Loucy (cell line): ENCODE measurements around the gene DNAJA3.

Experiments used
- H2AFZ ChIP-seq: fragments of 200-600 bp; sonication (generic); 2 replicates; pipeline ENCODE4 v1.6.0; 2016; ENCODE audit warnings: antibody characterized with exemption, mild to moderate bottlenecking, low read length, moderate library complexity
- H3F3A ChIP-seq: fragments of 200-600 bp; 2 replicates; pipeline ENCODE4 v1.6.0; 2016; ENCODE audit warnings: antibody characterized with exemption, low read depth, mild to moderate bottlenecking
- H3K27me3 ChIP-seq: fragments of 200-600 bp; sonication (generic); 2 replicates; pipeline ENCODE4 v1.6.1; 2014; ENCODE audit warnings: low read length, mild to moderate bottlenecking; ENCODE audit not compliant: insufficient read depth, poor library complexity, severe bottlenecking
- H3K36me3 ChIP-seq: fragments of 200-600 bp; sonication (generic); 2 replicates; pipeline ENCODE4 v1.6.1; 2016; ENCODE audit warnings: low read length; ENCODE audit not compliant: insufficient read depth
- H3K4me1 ChIP-seq: fragments of 200-600 bp; sonication (generic); 2 replicates; pipeline ENCODE4 v1.5.1; 2014; ENCODE audit warnings: low read length, mild to moderate bottlenecking; ENCODE audit not compliant: insufficient read depth, poor library complexity, severe bottlenecking
- H3K4me2 ChIP-seq: fragments of 200-600 bp; sonication (generic); 2 replicates; pipeline ENCODE4 v1.6.0; 2014; ENCODE audit warnings: antibody characterized with exemption, low read length, low read depth, mild to moderate bottlenecking; ENCODE audit not compliant: poor library complexity, severe bottlenecking
- H3K4me3 ChIP-seq: fragments of 200-600 bp; sonication (generic); 2 replicates; pipeline ENCODE4 v1.5.1; 2014; ENCODE audit warnings: low read length, mild to moderate bottlenecking, mixed read lengths; ENCODE audit not compliant: poor library complexity, severe bottlenecking
- H3K79me2 ChIP-seq: fragments of 200-600 bp; sonication (generic); 2 replicates; pipeline ENCODE4 v1.6.1; 2014; ENCODE audit warnings: low read length; ENCODE audit not compliant: insufficient read depth
- H3K9ac ChIP-seq: fragments of 200-600 bp; sonication (generic); 2 replicates; pipeline ENCODE4 v1.6.0; 2014; ENCODE audit warnings: mild to moderate bottlenecking, low read depth, low read length, moderate library complexity; ENCODE audit not compliant: poor library complexity, severe bottlenecking
- H3K9me2 ChIP-seq: fragments of 200-600 bp; sonication (generic); replicated peaks from 2 replicates; pipeline ENCODE4 v1.6.1; 2016; ENCODE audit warnings: low read depth, low read length, mixed read lengths
- H3K9me3 ChIP-seq: fragments of 200-600 bp; sonication (generic); 2 replicates; pipeline ENCODE4 v1.6.1; 2014; ENCODE audit warnings: mild to moderate bottlenecking, antibody characterized with exemption, low read length, low read depth; ENCODE audit not compliant: insufficient read depth
- H4K20me1 ChIP-seq: fragments of 200-600 bp; sonication (generic); 2 replicates; pipeline ENCODE4 v1.6.0; 2014; ENCODE audit warnings: antibody characterized with exemption, low read length, mild to moderate bottlenecking; ENCODE audit not compliant: insufficient read depth, poor library complexity, severe bottlenecking
- CTCF ChIP-seq: fragments of 200-600 bp; sonication (generic); conservative IDR thresholded peaks from 2 replicates; pipeline ENCODE4 v1.5.1; 2014; ENCODE audit warnings: mild to moderate bottlenecking, antibody characterized with exemption, low read length
- EZH2phosphoT487 ChIP-seq: fragments of 200-600 bp; IDR thresholded peaks from 2 replicates; pipeline ENCODE4 v1.6.1; 2018; ENCODE audit warnings: antibody characterized with exemption, mild to moderate bottlenecking, moderate library complexity, borderline replicate concordance

Gene DNAJA3

GRCh38 chr16:4496305-4496704, 70.6 kb downstream of the DNAJA3 start:
- no peak for TF ChIP-seq CTCF
- no peak for TF ChIP-seq EZH2phosphoT487
- H3F3A ChIP-seq: no peaks in the 10 kb centered on the region
- H2AFZ ChIP-seq: no peak overlapping the region
- H3K4me2 ChIP-seq: no peak overlapping the region
- H3K9me3 ChIP-seq: no peaks in the 10 kb centered on the region
- H3K36me3 ChIP-seq: no peaks in the 10 kb centered on the region
- H3K79me2 ChIP-seq: peaks cover 5% of the 10 kb centered on the region; the same call in 1 of the 2 replicates
- no peaks in the 10 kb centered on the region for H3K4me1 ChIP-seq
- no peaks in the 10 kb centered on the region for H4K20me1 ChIP-seq
- H3K9ac ChIP-seq: no peak overlapping the region
- H3K27me3 ChIP-seq: no peaks in the 10 kb centered on the region
- no peaks in the 10 kb centered on the region for H3K9me2 ChIP-seq
- H3K4me3 ChIP-seq: no peak overlapping the region

DNA sequence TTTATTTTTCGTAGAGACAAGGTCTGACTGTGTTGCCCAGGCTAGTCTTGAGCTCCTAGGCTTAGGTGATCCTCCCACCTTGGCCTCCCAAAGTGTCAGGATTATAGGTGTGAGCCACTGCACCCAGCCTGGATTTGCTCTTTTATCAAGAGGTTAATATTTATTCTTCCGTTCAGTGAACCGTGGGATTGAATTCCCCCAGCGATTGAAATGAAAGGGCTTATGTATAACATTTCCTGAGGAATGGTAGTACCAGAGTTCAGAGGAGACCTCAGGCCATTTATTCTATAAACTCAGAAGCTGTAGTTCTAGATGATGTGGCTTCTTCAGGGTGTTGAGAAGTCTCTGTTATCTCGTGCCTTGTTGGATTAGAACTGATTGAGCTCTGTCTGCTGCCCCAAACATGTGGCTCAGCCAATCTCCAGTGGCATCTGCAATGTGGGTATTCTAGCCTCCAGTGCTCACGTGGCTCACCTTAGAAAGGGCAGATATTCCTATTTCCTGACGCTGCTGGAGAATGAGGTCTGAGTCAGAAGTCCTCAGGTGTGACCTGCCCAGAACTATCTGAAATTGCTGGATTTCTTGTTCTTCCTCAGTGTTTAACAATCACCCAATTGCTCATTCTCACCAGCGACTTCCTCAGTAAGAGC, 73.0 kb downstream of the DNAJA3 start:
- Histone ChIP-seq H3K9me2 (no peaks in the 10 kb centered on the region), H3K79me2 (peaks cover 5% of the 10 kb centered on the region; the same call in 1 of the 2 replicates)
- TF ChIP-seq EZH2phosphoT487 (no peak), CTCF (no peak)

DNA sequence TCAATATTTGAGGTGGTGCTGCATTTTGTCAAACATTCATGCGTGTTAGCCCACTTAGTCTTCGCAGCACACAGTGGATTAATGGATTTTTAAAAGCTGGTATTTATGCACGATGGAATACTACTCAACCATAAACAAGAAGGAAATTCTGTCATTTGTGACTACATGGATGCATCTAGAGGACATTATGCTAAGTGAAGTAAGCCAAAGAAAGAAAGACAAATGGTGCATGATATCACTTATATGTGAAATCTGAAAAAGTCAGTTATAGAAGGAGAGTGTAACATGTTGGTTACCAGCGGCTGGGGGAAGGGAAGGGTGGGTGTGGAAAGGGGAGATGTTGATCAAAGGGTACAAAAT, 73.5 kb downstream of the DNAJA3 start:
- H3F3A ChIP-seq: no peaks in the 10 kb centered on the region
- H3K4me1 ChIP-seq: no peaks in the 10 kb centered on the region
- no peak overlapping the region for H3K9ac ChIP-seq
- H3K27me3 ChIP-seq: no peaks in the 10 kb centered on the region
- no peak overlapping the region for H3K4me2 ChIP-seq
- peaks cover 5% of the 10 kb centered on the region; the same call in 1 of the 2 replicates for H3K79me2 ChIP-seq
- H2AFZ ChIP-seq: no peak overlapping the region
- H4K20me1 ChIP-seq: no peaks in the 10 kb centered on the region
- H3K9me2 ChIP-seq: no peaks in the 10 kb centered on the region
- H3K36me3 ChIP-seq: no peaks in the 10 kb centered on the region
- TF ChIP-seq EZH2phosphoT487: no peak
- TF ChIP-seq CTCF: no peak
- H3K9me3 ChIP-seq: no peaks in the 10 kb centered on the region
- no peak overlapping the region for H3K4me3 ChIP-seq

More for the DNA sequence above, 73.0 kb downstream of the DNAJA3 start:
- H3F3A ChIP-seq: no peaks in the 10 kb centered on the region
- no peaks in the 10 kb centered on the region for H3K36me3 ChIP-seq
- H3K27me3 ChIP-seq: no peaks in the 10 kb centered on the region
- no peak overlapping the region for H2AFZ ChIP-seq
- H3K4me3 ChIP-seq: no peak overlapping the region
- H3K4me2 ChIP-seq: no peak overlapping the region
- no peaks in the 10 kb centered on the region for H3K4me1 ChIP-seq
- H3K9ac ChIP-seq: no peak overlapping the region
- no peaks in the 10 kb centered on the region for H3K9me3 ChIP-seq
- H4K20me1 ChIP-seq: no peaks in the 10 kb centered on the region
